ENCODE measurements around the gene CRIM1. TPM values are rescaled to one million over a fixed set of nuclear protein-coding genes. Genes with fewer than 3 reads are reported as not detected.

The CRIM1 gene
- total RNA-seq, 4 donors from 2014 or later = 179 to 229 (median 188) TPM

DNA sequence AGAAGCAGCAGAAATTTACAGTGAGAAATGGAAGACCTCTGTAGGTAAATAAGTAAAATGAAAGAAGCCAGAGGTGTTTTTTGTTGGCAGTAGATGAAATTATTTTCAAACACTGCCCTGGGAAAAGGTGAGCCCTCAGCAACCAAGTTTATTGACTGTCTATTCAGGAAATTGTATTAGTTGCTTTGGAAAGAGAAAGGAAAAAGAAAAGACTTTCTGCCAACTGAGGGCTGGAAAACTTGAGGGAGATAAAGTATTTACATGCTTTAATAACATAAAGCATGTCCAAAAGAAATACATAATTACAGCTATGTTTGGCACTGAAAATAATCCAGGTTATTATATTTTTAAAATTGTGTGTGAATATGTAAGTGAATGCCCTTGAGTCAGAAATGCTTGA, 14.7 kb downstream of the CRIM1 start:
- DNase-seq (ENCODE audit: low spot score in 2 of 2) = no peak
- H3K27me3 ChIP-seq = no peaks in the 10 kb centered on the region
- peak overlapping the region in 2 of 4 donors; percentile 46 to 76 for H3K27ac ChIP-seq
- H3K4me1 ChIP-seq = peaks cover 5 to 92% (median 40%) of the 10 kb centered on the region in 4 donors
- no peaks in the 10 kb centered on the region for H3K36me3 ChIP-seq
- no peak overlapping the region for H3K4me3 ChIP-seq
- H3K9me3 ChIP-seq = no peaks in the 10 kb centered on the region
- TF ChIP-seq EP300 (IDR thresholded peaks at IDR 0.05) (no peak), POLR2A (IDR thresholded peaks at IDR 0.05) (no peak)
- TF ChIP-seq, protein P1, sequence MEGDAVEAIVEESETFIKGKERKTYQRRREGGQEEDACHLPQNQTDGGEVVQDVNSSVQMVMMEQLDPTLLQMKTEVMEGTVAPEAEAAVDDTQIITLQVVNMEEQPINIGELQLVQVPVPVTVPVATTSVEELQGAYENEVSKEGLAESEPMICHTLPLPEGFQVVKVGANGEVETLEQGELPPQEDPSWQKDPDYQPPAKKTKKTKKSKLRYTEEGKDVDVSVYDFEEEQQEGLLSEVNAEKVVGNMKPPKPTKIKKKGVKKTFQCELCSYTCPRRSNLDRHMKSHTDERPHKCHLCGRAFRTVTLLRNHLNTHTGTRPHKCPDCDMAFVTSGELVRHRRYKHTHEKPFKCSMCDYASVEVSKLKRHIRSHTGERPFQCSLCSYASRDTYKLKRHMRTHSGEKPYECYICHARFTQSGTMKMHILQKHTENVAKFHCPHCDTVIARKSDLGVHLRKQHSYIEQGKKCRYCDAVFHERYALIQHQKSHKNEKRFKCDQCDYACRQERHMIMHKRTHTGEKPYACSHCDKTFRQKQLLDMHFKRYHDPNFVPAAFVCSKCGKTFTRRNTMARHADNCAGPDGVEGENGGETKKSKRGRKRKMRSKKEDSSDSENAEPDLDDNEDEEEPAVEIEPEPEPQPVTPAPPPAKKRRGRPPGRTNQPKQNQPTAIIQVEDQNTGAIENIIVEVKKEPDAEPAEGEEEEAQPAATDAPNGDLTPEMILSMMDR (IDR thresholded peaks at IDR 0.05) = no peak

DNA sequence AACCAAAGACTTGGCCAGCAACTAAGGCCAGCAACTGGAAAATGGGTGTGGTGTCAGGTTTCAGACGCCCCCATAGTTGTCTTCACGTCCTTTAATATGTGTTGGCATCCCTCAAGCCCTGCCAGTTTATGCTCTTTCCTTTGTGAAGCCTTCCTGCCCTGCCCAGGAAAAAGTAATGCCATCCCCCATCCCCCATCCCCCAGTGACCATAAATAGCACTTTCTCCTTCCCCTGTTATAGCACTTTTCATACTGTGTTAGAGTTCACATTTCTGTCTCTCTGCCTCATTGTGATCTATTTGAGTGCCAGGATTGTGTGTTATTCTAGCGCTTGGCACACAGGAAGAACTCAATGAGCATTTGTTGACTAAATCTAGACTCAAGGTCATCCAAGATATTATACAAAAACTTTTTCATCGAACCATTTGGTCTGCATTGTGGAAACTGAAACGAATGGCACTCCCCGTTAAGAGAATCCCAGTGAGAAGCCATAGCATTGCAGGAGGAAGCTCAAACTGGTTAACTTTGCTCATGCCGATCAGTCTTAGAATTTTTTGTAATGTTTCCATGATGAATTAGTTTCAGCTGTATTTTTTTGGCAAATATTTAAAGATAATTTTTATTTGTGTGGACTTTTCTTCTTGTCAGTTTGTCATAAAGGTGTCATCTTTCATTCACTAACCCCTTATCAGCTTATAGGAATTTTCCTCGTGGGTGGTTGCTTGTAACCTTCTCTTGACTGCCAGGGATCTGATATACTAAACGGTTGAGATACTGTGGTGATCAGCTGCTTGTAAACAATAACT, 15.7 kb downstream of the CRIM1 start:
- Histone ChIP-seq H3K4me3 (no peak overlapping the region), H3K27ac (peak overlapping the region in 2 of 4 donors; percentile 46 to 76), H3K36me3 (no peaks in the 10 kb centered on the region), H3K9me3 (no peaks in the 10 kb centered on the region), H3K4me1 (peaks cover 5 to 95% (median 45%) of the 10 kb centered on the region in 4 donors), H3K27me3 (no peaks in the 10 kb centered on the region)
- TF ChIP-seq, protein P1 (IDR thresholded peaks at IDR 0.05) = no peak
- no peak for TF ChIP-seq EP300 (IDR thresholded peaks at IDR 0.05)
- no peak for DNase-seq (ENCODE audit: low spot score in 2 of 2)
- 20 to 24% methylated on average over 9 of the region's 9 CpGs for WGBS, 2 donors

DNA sequence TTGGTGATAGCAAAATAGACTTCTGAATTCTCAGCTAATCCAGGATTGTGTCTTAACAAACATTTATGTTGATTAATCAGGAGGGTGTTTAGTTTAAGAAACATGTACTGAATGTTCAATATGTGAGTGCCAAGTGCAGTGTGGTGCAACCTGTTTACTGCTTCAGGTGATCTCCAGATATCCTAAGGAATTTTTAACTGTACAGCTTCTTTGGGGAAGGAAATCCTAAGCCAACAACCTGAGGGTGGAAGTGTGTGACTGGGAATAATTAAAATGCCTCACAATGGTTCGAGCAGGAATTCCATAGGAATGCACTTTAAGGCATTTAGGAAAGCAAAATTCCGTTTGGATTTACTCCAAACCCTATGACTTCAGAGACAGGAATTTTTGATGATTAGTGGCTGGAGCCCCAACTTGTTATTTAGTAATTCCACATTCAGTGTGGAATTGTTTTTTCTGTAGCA, 16.4 kb downstream of the CRIM1 start:
- 12 to 14% methylated on average over 2 of the region's 2 CpGs for WGBS, 2 donors
- no peak for DNase-seq (ENCODE audit: low spot score in 2 of 2)
- Histone ChIP-seq H3K36me3 (no peaks in the 10 kb centered on the region), H3K27me3 (no peaks in the 10 kb centered on the region), H3K27ac (peak overlapping the region in 2 of 4 donors; percentile 46 to 76), H3K9me3 (no peaks in the 10 kb centered on the region), H3K4me1 (peaks cover 5 to 95% (median 52%) of the 10 kb centered on the region in 4 donors), H3K4me3 (no peak overlapping the region)
- TF ChIP-seq POLR2A (IDR thresholded peaks at IDR 0.05) (no peak), EP300 (IDR thresholded peaks at IDR 0.05) (peak in 1 of 2 donors; percentile 28)

GRCh38 chr2:36373149-36373926, 17.8 kb downstream of the CRIM1 start:
- H3K4me3 ChIP-seq = no peak overlapping the region
- peak; percentile 11 to 82 for TF ChIP-seq EP300 (IDR thresholded peaks at IDR 0.05)
- TF ChIP-seq, protein P1 (IDR thresholded peaks at IDR 0.05) = no peak
- H3K9me3 ChIP-seq = no peaks in the 10 kb centered on the region
- no peaks in the 10 kb centered on the region for H3K27me3 ChIP-seq
- H3K27ac ChIP-seq = peak overlapping the region in 2 of 4 donors; percentile 46 to 58
- peak in 1 of 2 donors; percentile 39 for DNase-seq (ENCODE audit: low spot score in 2 of 2)
- H3K4me1 ChIP-seq = peaks cover 5 to 88% (median 48%) of the 10 kb centered on the region in 4 donors
- WGBS, 2 donors = 78 to 80% methylated on average over 8 of the region's 8 CpGs
- no peaks in the 10 kb centered on the region for H3K36me3 ChIP-seq

DNA sequence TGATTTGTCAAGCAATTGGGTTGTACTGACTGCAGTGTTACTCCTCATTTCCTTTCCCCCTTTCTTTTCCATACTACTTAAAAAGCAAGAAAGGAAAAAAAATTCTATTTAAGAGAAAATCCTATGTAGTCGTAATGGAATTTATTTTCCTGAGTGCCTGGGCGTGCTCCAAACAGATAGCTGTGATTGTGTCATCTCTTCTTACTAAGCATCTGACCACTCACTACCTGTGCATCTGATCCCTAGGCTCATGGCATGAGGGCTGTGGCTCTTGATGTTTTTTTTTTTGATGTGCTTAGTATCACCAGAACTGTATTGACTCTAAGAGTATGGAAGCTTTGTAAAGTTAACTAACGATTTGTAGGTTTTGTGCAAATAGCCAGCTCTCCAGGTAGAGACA, 19.0 kb downstream of the CRIM1 start:
- Histone ChIP-seq H3K36me3 (no peaks in the 10 kb centered on the region), H3K27ac (no peak overlapping the region), H3K4me3 (no peak overlapping the region), H3K9me3 (no peaks in the 10 kb centered on the region), H3K4me1 (peaks cover 5 to 81% (median 46%) of the 10 kb centered on the region in 4 donors), H3K27me3 (no peaks in the 10 kb centered on the region)
- no peak for TF ChIP-seq EP300 (IDR thresholded peaks at IDR 0.05)
- TF ChIP-seq, protein P1 (IDR thresholded peaks at IDR 0.05) = no peak
- no peak for TF ChIP-seq POLR2A (IDR thresholded peaks at IDR 0.05)
- WGBS, 2 donors = 88 to 93% methylated on average over 3 of the region's 3 CpGs
- DNase-seq (ENCODE audit: low spot score in 2 of 2) = no peak

All from tibial nerve (tissue), 4 donors.